GM19238 (cell line): ENCODE data around the gene COMT.
"Not testable (repeated sequence)": the region's sequence is repeated elsewhere in the genome, so short reads cannot be mapped to it uniquely, and the experiment has no call there.

Experiments
- DNase-seq: peaks from one replicate; pipeline ENCODE4 v3.0.0; 2011; ENCODE audit warnings: low spot score; ENCODE audit not compliant: insufficient read length

Gene COMT

DNA sequence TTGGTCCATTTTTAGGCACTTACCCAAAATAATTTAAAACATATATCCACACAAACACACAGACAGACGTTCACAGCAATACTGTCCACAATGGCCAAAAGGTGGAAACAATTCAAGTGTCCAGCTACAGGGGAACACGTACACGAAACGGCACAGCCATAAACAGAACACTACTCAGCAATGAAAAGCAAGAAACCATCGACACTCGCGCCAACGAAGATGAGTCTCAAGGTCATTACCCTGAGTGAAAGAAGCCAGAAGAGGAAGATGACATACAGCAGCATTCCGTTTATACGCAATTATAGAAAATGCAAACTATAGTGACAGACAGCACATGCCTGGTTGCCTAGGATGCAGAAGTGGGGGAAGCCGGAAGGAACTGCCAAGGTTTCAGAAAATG is 13.4 kb upstream of the COMT start:
- no peak for DNase-seq

DNA sequence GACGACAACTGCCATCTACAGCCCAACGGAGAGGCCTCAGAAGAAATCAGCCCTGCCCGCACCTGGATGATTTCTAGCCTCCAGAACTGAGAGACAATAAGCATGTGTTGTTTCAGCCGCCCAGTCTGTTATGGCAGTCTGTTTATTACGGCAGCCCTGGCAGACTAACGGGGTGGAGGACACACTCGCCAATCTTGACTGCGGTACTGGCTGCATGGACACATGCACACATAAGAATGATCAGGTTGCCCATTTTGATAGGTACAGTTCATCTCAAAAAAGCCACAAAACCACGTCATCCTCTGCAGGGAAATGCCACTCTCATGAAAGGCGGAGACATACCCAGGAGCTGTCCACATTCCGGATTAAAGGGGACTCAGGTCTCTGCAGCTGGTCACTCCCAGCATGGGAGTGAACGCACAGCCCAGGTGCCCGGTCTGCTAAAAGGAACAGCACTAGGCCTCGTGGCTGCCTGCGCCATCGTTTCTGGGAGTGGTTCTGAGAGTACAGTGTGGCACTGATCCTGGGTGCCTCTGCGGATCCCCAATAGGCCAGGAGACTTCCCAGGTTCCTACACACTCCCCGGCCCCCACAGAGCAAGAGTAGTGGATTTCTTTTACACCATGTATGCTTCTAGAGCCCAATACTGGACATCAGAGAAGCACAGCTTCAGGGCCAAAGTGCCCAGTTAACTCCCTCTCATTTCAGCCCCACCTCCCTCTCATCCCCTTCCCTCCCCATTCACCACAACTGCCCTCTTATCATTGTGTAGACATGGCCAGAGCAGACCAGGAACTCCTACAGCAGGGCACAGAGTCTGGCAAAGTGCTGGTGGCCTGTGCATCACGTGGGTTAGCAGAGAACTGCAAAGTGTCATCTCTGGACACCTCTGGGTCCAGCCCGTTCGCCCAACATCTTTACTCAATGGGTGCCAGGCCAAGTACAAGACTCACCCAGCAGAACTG is 11.7 kb upstream of the COMT start:
- DNase-seq = no peak

- no peak for DNase-seq
Measured at GRCh38 chr22:19930551-19931486, 10.8 kb upstream of the COMT start.

DNA sequence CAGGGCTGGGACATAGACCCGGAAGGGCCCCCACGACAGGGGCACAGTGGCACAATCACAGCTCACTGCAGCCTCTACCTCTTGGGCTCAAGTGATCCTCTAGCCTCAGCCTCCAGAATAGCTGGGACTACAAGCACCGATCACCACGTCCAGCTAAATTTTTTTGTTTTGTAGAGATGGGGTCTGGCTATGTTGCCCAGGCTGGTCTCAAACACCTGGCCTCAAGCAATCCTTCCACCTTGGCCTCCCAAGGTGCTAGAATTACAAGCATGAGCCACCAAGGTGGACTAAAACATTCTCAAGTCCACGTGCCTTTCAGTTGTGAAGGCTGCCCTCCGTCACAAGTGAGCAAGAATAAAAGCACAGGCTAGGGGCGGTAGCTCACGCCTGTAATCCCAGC is 10.1 kb upstream of the COMT start:
- DNase-seq = no peak

GRCh38 chr22:19932367-19933206 is 9.0 kb upstream of the COMT start:
- DNase-seq = no peak

GRCh38 chr22:19933341-19934241 is 8.0 kb upstream of the COMT start:
- no peak for DNase-seq

DNA sequence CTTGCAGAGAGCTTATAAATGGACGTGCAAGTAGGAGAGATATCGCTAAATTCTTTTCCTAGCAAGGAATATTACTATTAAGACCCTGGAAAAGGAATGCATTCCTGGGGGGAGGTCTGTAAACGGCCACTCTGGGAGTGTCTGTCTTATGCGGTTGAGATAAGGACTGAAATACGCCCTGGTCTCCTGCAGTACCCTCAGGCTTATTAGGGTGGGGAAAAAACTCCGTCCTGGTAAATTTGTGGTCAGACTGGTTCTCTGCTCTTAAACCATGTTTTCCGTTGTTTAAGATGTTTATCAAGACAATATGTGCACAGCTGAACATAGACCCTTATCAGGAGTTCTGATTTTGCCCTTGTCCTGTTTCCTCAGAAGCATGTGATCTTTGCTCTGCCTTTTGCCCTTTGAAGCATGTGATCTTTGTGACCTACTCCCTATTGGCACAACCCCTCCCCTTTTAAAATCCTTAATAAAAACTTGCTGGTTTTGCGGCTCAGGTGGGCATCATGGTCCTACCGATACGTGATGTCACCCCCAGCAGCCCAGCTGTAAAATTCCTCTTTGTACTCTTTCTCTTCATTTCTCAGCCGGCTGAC is 6.4 kb upstream of the COMT start:
- not testable (repeated sequence) for DNase-seq

DNA sequence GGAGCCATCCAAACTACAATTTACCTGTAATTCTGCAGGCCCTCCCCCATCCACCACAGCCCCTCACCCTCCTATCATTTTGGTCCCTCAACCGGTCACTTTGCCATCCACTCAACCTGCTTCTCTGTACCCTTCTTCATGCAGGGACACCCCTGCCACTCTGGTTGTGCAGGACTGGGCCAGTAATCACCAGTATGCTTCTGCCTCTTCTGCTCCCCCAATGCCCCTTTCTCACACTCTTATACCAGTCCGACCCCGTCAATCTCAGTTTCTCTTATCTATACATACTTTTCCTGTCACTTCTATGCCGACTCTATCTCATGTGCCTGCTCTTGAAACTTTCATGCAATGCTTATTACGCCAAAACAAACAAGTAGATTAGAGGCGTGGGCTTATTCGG is 5.1 kb upstream of the COMT start:
- no peak for DNase-seq

GRCh38 chr22:19937616-19938473 is 3.7 kb upstream of the COMT start:
- DNase-seq = no peak

- no peak for DNase-seq
Measured at GRCh38 chr22:19940536-19941364, 822 bp upstream of the COMT start.

DNA sequence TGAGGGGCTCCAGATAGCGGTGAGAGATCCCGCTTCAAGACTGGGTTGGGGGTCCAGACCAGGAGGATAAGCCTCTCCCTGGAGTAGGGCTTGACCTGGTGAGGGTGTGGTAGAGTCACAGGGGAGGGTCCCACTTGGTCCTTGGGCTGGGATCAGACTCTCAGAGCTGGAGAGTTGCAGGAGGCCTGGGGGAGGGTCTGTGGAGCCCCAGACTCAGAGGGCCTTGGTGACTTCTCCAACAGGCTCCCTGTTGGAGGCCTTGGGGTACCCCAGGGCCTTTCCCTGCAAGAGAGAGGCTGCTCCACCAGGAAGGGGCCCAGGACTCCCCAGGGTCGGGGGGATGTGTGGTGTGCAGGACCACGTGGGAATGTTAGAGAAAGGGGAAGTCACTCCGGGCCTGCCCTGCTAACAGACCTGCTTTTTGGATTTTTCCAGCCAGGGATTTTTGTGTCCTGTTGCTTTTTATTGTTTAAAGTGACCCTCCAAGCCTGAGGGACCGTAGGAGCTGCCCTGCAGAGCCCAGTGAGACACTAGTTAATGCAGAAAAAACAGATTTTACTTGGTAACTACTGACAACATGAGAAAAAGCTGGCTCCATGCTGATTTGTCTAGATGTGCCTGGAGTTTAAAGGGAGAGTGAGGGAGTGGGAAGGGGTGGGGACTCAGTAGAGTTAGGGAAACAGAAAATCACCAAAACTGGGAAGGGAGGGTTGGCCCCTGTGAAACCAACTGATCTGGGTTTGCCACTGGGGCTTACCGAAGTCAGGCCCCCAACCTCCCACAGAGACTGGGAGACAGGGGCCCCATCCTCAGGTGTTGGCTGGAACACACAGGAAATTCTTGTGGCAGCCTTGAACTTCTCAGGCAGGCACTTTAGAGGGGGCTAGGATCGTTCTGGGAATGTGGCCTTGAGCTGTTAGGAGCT is 847 bp downstream of the COMT start:
- no peak for DNase-seq

GRCh38 chr22:19943082-19944026 is 1.8 kb downstream of the COMT start:
- no peak for DNase-seq

GRCh38 chr22:19948057-19948760 is 6.6 kb downstream of the COMT start:
- no peak for DNase-seq

DNA sequence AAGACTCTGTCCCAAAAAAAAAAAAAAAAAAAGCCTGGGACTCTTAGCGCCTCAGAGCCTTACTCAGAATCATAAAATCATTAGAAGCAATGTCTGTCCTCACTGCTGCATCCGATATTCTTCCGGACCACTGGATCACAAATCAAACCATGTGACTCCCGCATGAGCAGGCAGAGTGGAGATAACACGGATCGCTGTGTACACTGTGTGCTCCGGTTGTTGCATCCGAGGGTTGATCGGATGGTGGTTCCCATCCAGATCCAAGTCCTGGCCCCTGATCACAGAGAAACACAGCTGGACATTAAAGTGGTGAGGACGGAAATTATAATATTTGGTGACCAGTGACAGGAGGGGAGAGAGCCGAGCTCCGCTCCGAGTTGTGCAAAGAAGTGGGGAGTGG is 9.8 kb downstream of the COMT start:
- no peak for DNase-seq
